ENCODE measurements around the gene RTN1.

DNA sequence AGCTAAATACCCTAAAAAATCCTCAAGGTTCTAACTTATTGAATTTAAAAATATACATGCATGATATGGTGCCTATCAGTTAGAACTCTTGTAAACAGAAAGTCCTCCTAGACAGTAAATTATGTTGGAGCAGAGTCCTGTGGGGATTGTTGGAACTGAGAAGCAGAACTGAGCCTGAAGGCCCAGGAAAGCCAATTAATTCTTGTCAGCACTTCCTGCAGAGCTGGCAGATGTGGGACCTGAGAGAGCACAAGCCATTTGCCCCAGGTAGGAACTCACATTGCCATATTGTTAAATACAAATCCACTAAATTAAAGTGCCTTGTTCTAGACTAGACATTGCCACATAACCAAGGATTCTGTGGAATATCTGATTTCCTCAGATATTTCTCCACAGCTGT is 117.1 kb downstream of the RTN1 start:
- TF ChIP-seq GATA3 (IDR thresholded peaks at IDR 0.05; ENCODE audit: low read depth, low read length) (no peak), GATA2 (IDR thresholded peaks at IDR 0.05; ENCODE audit: low read depth, low read length) (no peak)
